GM12878 (cell line): ENCODE data around the gene YBEY. TPM values are rescaled to one million over a fixed set of nuclear protein-coding genes. Genes with fewer than 3 reads are reported as not detected.
A peak's percentile ranks its signal among the peaks of the same experiment; 100 is the strongest.

Experiments used
- ATAC-seq: fragments of 200-7000 bp; cut with Tn5 transposase; 3 replicates; pipeline ENCODE4 v1.9.1; 2020; ENCODE audit warnings: mild to moderate bottlenecking, moderate library complexity
- BruUV-seq: library from RNA; stranded (reverse); fragments of 400-500 nt; replicated peaks from 2 replicates; lab custom pipeline; 2021; lab: Mats Ljungman, UMichigan
- CTCF ChIA-PET: fragments of 300-600 bp; sonication (Branson Sonifier 250); formaldehyde crosslinking; extraction: SDS; loops from one replicate; lab custom pipeline; 2021; ENCODE audit warnings: inconsistent platforms; lab: Yijun Ruan, JAX
- POLR2A ChIA-PET: fragments of 350-600 bp; formaldehyde crosslinking; extraction: SDS; loops from one replicate; lab custom pipeline; 2021; ENCODE audit warnings: inconsistent platforms; lab: Charles Lee
- RAD21 ChIA-PET: fragments of 300-600 bp; sonication (Branson Sonifier 250); formaldehyde crosslinking; loops from one replicate; lab custom pipeline; 2023; ENCODE audit warnings: antibody characterized with exemption; ENCODE audit not compliant: unreplicated experiment; lab: Charles Lee
- SMC1A ChIA-PET: fragments of 300-600 bp; sonication (Branson Sonifier 250); formaldehyde crosslinking; loops from one replicate; lab custom pipeline; 2023; ENCODE audit not compliant: unreplicated experiment, uncharacterized antibody; lab: Charles Lee
- DNase-seq: peaks from one replicate; pipeline ENCODE4 v3.0.0-alpha.2; 2011; ENCODE audit warnings: low read depth, low spot score
- FAIRE-seq: peaks from 3 replicates; lab custom pipeline; 2011; peaks lifted over from hg19 to GRCh38; lab: Jason Lieb, UNC
- H2AFZ ChIP-seq: 2 replicates; pipeline ENCODE4 v1.6.0; 2011; ENCODE audit warnings: low read depth, low read length, control low read depth; ENCODE audit not compliant: control insufficient read depth
- H3K27ac ChIP-seq: 2 replicates; pipeline ENCODE4 v1.5.1; 2011; ENCODE audit warnings: control low read depth; ENCODE audit not compliant: control insufficient read depth, insufficient read depth
- H3K27me3 ChIP-seq, 2 experiments: replicated peaks in 1 of 2; 2 replicates each; pipeline versions ENCODE4 v1.6.0 to v1.6.1; 2011; ENCODE audit warnings: low read length in 1 of 2; ENCODE audit not compliant: control insufficient read depth in 2 of 2, insufficient read depth in 2 of 2
- H3K36me3 ChIP-seq, 2 experiments: 2 replicates each; pipeline ENCODE4 v1.5.1; 2011; ENCODE audit warnings: low read length in 1 of 2; ENCODE audit not compliant: control insufficient read depth in 2 of 2, insufficient read depth in 2 of 2
- H3K4me1 ChIP-seq: 2 replicates; pipeline ENCODE4 v1.6.1; 2011; ENCODE audit warnings: mild to moderate bottlenecking, low read length, moderate library complexity, mixed read lengths; ENCODE audit not compliant: control insufficient read depth, insufficient read depth
- H3K4me2 ChIP-seq: 2 replicates; pipeline ENCODE4 v1.6.0; 2011; ENCODE audit warnings: control low read depth; ENCODE audit not compliant: control insufficient read depth, insufficient read depth
- H3K4me3 ChIP-seq: fragments of 200-600 bp; sonication (generic); 2 replicates; pipeline ENCODE4 v1.5.1; 2016
- H3K79me2 ChIP-seq: 2 replicates; pipeline ENCODE4 v1.6.0; 2011; ENCODE audit warnings: low read length; ENCODE audit not compliant: control insufficient read depth, insufficient read depth
- H3K9ac ChIP-seq: 2 replicates; pipeline ENCODE4 v1.8.0; 2011; ENCODE audit warnings: low read length, control low read depth, mixed read lengths; ENCODE audit not compliant: control insufficient read depth, insufficient read depth
- H3K9me3 ChIP-seq: replicated peaks from 3 replicates; pipeline ENCODE4 v1.5.1; 2011; ENCODE audit warnings: mild to moderate bottlenecking, low read length; ENCODE audit not compliant: control insufficient read depth, insufficient read depth
- H4K20me1 ChIP-seq: 2 replicates; pipeline ENCODE4 v1.6.0; 2011; ENCODE audit not compliant: control insufficient read depth, insufficient read depth
- BCL3 ChIP-seq: IDR thresholded peaks from 2 replicates; pipeline ENCODE4 v1.6.1; 2011; ENCODE audit warnings: borderline replicate concordance, low read depth, mild to moderate bottlenecking, moderate library complexity, low read length; ENCODE audit not compliant: insufficient read depth, poor library complexity, severe bottlenecking
- CEBPZ ChIP-seq: fragments of 150-350 bp; IDR thresholded peaks from 2 replicates; pipeline ENCODE4 v1.6.1; 2016; ENCODE audit warnings: low read depth, low read length
- E2F4 ChIP-seq: IDR thresholded peaks from 2 replicates; pipeline ENCODE4 v1.6.1; 2012; ENCODE audit warnings: low read depth, low read length, improper control_type of control experiment
- EZH2 ChIP-seq: IDR thresholded peaks from 2 replicates; pipeline ENCODE4 v1.6.1; 2012; ENCODE audit warnings: low read depth, mild to moderate bottlenecking, control low read depth, inconsistent platforms, low read length, borderline replicate concordance; ENCODE audit not compliant: control insufficient read depth
- HDAC2 ChIP-seq: fragments of 200-600 bp; sonication (generic); IDR thresholded peaks from 2 replicates; pipeline ENCODE4 v1.6.1; 2017
- NR2C2 ChIP-seq: IDR thresholded peaks from 2 replicates; pipeline ENCODE4 v1.6.1; 2011; ENCODE audit warnings: borderline replicate concordance, low read depth; ENCODE audit not compliant: control insufficient read depth, insufficient read length
- RBBP5 ChIP-seq: fragments of 200-600 bp; sonication (generic); conservative IDR thresholded peaks from 2 replicates; pipeline ENCODE4 v1.6.1; 2016
- RCOR1 ChIP-seq: conservative IDR thresholded peaks from 2 replicates; pipeline ENCODE4 v1.6.1; 2012; ENCODE audit warnings: low read depth, low read length, improper control_type of control experiment
- ZBTB40 ChIP-seq: fragments of 450-650 bp; IDR thresholded peaks from 2 replicates; pipeline ENCODE4 v1.6.1; 2016; ENCODE audit warnings: mild to moderate bottlenecking, moderate library complexity, borderline replicate concordance
- ZNF274 ChIP-seq: IDR thresholded peaks from one replicate; pipeline ENCODE4 v1.8.0; 2011; ENCODE audit not compliant: insufficient read length, insufficient read depth
- WGBS: methylation state at CpG from one replicate; pipeline ENCODE4 v1.1.6; 2016; ENCODE audit warnings: low lambda C conversion rate; ENCODE audit not compliant: insufficient replicate concordance, insufficient coverage; ENCODE audit errors: missing lambda C conversion rate; 5-methylcytosine and 5-hydroxymethylcytosine counted together
- in situ Hi-C: fragments of 300-500 bp; cut with MboI; formaldehyde crosslinking; loops from 9 replicates; pipeline ENCODE4 v1.14.3; 2018; ENCODE audit warnings: mixed read lengths
- intact Hi-C: fragments of 100-400 bp; cut with micrococcal nuclease; formaldehyde crosslinking; loops from one replicate; pipeline ENCODE4 v1.14.2; 2022; ENCODE audit not compliant: unreplicated experiment
- polyA plus RNA-seq, 11 experiments: library from polyadenylated mRNA; depleted of rRNA in 4 of 11; unstranded in 6 of 11; stranded (reverse) in 5 of 11; fragments of >200 nt; fragmentation: Nextera tagmentation in 4 of 11; fragmentation: Illumina TruSeq in 1 of 11; extraction: Ambion mirVana in 4 of 11; extraction: Trizol in 1 of 11; gene quantifications; 1 replicate in 1 of 11; 2 replicates in 10 of 11; pipeline versions ENCODE4 v1.2.1 to v1.2.3, GENCODE V29; 2011 to 2016; ENCODE audit warnings: inconsistent platforms in 2 of 11, missing spikeins in 2 of 11, low read depth in 1 of 11
- total RNA-seq, 4 experiments: library from RNA; depleted of rRNA in 3 of 4; stranded (reverse); fragments of >200 nt in 3 of 4; fragmentation: Illumina TruSeq in 1 of 4; extraction: Trizol in 1 of 4; gene quantifications; 2 replicates each; pipeline versions ENCODE4 v1.2.1 to v1.2.3, GENCODE V29; 2013 to 2021

The YBEY gene
- total and polyA plus RNA-seq, 10 of the 15 experiments (the other 5 are each of a cell fraction or from before 2014, with no cell fraction given), result 6.5 to 31.4 (median 18.5) TPM

- Histone ChIP-seq H3K36me3 (peaks cover 5 to 19% of the 10 kb centered on the region in 2 experiments), H3K4me2 (peak overlapping the region; percentile 68; the same call in 1 of the 2 replicates), H3K4me3 (peak overlapping the region; percentile 97), H3K9ac (peak overlapping the region; percentile 76), H2AFZ (no peak overlapping the region), H3K79me2 (peaks cover 47% of the 10 kb centered on the region), H3K9me3 (peaks cover 11% of the 10 kb centered on the region; the same call in 2 of the 3 replicates), H4K20me1 (no peaks in the 10 kb centered on the region), H3K4me1 (peaks cover 13% of the 10 kb centered on the region), H3K27ac (no peak overlapping the region), H3K27me3 (no peaks in the 10 kb centered on the region)
- intact Hi-C loops, result loop anchor here (5.0 to 10.0 kb wide), 2 partner anchors 60 to 143 kb away; partner anchors contain the start of gene LSS
- ChIA-PET CTCF (no interaction called here), POLR2A (no interaction called here), RAD21 (interaction anchor here (1.4 kb wide), 1 partner anchor 35 kb away, joined by 3 read pairs; the partner anchor contains the start of gene C21orf58), SMC1A (interaction anchor here (1.7 kb wide), 1 partner anchor 35 kb away, joined by 4 read pairs; no protein-coding TSS in a partner anchor)
- ATAC-seq, result no peak
- in situ Hi-C loops, result no loop called here
- BruUV-seq, result no TSS peak
- TF ChIP-seq HDAC2 (no peak), E2F4 (no peak), NR2C2 (no peak), CEBPZ (no peak), RBBP5 (no peak), ZBTB40 (no peak), RCOR1 (no peak), ZNF274 (no peak), BCL3 (no peak), EZH2 (no peak)
- no peak for DNase-seq
- WGBS, result 93% methylated on average over 10 of the region's 10 CpGs
- FAIRE-seq, result no peak
These were observed 1.4 kb downstream of the YBEY start for GRCh38 chr21:46287541-46287940.
